ENCODE data around the gene PLEKHG2.
"Not testable (repeated sequence)": the region's sequence is repeated elsewhere in the genome, so short reads cannot be mapped to it uniquely, and the experiment has no call there.

Gene PLEKHG2

GRCh38 chr19:39412100-39412866 lies at the start of gene PLEKHG2:
TSS of gene PLEKHG2 (plus strand) at chr19:39412669. CDS start at chr19:39414087, 1,418 bp downstream.
- peak; percentile 99 for DNase-seq (ENCODE audit: low read depth)

- DNase-seq (ENCODE audit: low read depth): peak; percentile 79
Measured at GRCh38 chr19:39362682-39363657, 49.5 kb upstream of the PLEKHG2 start.

GRCh38 chr19:39363901-39364457 lies 48.5 kb upstream of the PLEKHG2 start:
- no peak for DNase-seq (ENCODE audit: low read depth)

- DNase-seq (ENCODE audit: low read depth): no peak
Measured at GRCh38 chr19:39365531-39365930, 46.9 kb upstream of the PLEKHG2 start.

GRCh38 chr19:39369200-39369599 lies 43.3 kb upstream of the PLEKHG2 start:
- DNase-seq (ENCODE audit: low read depth): no peak

- no peak for DNase-seq (ENCODE audit: low read depth)
Measured at GRCh38 chr19:39370735-39371134, 41.7 kb upstream of the PLEKHG2 start.

GRCh38 chr19:39372047-39372802 lies 40.2 kb upstream of the PLEKHG2 start:
- peak; percentile 48 for DNase-seq (ENCODE audit: low read depth)

- no peak for DNase-seq (ENCODE audit: low read depth)
Measured at GRCh38 chr19:39372941-39373340, 39.5 kb upstream of the PLEKHG2 start.

GRCh38 chr19:39375929-39376328 lies 36.5 kb upstream of the PLEKHG2 start:
- no peak for DNase-seq (ENCODE audit: low read depth)

- DNase-seq (ENCODE audit: low read depth): no peak
Measured at GRCh38 chr19:39377373-39378362, 34.8 kb upstream of the PLEKHG2 start.

- DNase-seq (ENCODE audit: low read depth): not testable (repeated sequence)
Measured at GRCh38 chr19:39379366-39379765, 33.1 kb upstream of the PLEKHG2 start.

- no peak for DNase-seq (ENCODE audit: low read depth)
Measured at GRCh38 chr19:39379865-39380396, 32.5 kb upstream of the PLEKHG2 start.

GRCh38 chr19:39380521-39381502 lies 31.7 kb upstream of the PLEKHG2 start:
- no peak for DNase-seq (ENCODE audit: low read depth)

- no peak for DNase-seq (ENCODE audit: low read depth)
Measured at GRCh38 chr19:39381910-39382611, 30.4 kb upstream of the PLEKHG2 start.

- no peak for DNase-seq (ENCODE audit: low read depth)
Measured at GRCh38 chr19:39382991-39383828, 29.3 kb upstream of the PLEKHG2 start.

- DNase-seq (ENCODE audit: low read depth): no peak
Measured at GRCh38 chr19:39384839-39385568, 27.5 kb upstream of the PLEKHG2 start.

Data from ELR (cell line).